NOMO-1 treated with DMSO at 0.1 percent for 48 hours (cell line): ENCODE measurements around the gene PSMD9.
"Not testable (repeated sequence)": the region's sequence is repeated elsewhere in the genome, so short reads cannot be mapped to it uniquely, and the experiment has no call there.

Experiments used
- DNase-seq: peaks from one replicate; lab custom pipeline; 2025; ENCODE audit not compliant: unreplicated experiment; lab: John Stamatoyannopoulos, UW

The PSMD9 gene

DNA sequence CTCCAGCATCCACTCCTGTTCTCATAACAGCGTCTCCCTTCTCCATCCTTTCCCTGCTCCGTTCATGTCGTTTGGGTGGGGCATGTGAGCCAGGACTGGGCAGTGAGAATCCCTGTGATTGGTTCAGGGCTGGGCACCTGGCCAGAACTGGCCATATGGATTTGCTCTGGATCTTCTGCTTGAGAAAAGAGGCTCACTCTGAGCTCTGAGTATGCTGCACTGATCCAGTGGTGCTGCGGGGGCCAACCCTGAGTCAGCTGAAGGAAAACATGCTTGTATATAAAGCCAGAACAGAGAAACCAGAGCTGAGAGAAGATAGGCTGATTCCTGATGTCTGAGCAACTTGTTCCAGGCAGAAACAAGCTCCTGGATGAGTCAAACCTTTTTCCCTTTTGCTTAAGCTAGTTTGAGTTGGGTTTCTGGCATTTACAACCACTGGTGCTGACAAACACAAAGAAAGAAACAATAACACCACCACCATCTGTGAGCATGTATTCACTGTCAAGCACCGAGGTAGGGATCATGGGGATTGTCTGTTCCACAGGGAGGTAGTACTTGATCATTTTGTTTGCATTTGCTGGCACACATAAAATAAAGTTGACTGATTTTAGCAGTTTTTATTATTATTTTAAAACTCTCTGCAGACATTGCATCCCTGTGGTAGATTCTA, 15.9 kb upstream of the PSMD9 start:
- DNase-seq = no peak

DNA sequence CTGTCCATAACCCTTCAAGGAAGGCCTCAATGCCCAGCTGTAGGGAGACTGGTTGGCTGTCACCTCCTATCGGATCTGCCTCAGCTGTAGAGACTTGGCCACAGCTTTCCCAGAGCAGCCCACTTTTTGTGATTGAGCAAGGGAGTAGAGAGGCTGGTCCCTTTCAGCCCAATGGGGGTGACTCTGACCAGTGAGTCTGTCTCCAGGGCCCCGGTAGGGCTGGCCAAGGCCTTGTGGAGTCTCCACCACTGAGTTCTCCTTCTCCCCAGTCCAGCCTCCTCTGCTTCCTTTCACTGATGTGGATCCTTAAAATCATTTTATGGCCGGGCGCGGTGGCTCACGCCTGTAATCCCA, 15.4 kb upstream of the PSMD9 start:
- no peak for DNase-seq

DNA sequence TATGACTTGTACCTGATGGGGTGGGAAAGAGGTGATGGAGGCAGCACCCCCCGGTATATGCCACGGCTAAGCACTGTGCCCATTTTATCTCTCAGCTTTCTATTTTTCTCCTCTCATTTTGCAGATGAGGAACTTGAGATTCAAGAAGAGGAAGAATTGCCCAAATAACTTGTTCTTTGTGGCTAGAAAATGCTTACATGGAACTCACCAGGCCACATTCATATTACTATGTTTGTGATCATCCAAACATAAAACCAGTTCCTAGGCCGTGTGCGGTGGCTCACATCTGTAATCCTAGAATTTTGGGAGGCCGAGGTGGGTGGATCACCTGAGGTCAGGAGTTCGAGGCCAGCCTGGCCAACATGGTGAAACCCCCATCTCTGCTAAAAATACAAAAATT, 14.5 kb upstream of the PSMD9 start:
- DNase-seq = peak; percentile 74

DNA sequence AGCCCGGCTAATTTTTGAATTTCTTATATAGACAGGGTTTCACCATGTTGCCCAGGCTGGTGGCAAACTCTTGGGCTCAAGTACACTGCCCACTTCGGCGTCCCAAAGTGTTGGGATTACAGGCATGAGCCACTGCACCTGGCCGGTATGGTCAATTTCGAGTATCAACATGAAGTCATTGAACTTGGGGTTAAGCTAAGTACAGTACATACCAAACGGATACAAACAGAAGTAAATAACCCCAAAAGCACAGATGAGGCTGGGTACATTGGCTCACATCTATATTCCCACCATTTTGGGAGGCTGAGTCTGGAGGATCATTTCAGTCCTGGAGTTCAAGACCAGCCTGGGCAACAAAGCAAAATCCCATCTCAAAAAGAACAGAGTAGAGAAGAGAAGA, 13.0 kb upstream of the PSMD9 start:
- no peak for DNase-seq

DNA sequence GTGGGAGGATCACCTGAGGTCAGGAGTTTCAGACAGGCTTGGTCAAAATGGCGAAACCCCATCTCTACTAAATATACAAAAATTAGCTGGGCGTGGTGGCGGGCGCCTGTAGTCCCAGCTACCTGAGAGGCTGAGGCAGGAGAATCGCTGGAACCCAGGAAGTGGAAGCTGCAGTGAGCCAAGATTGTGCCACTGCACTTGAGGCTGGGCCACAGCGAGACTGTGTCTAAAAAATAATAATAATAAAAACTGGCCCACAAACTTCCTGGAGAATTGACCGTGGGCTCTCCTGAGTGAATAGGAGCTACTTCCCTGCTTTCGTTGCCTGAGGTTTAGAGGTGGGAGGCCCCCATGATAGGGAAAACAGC, 12.5 kb upstream of the PSMD9 start:
- DNase-seq = not testable (repeated sequence)

DNA sequence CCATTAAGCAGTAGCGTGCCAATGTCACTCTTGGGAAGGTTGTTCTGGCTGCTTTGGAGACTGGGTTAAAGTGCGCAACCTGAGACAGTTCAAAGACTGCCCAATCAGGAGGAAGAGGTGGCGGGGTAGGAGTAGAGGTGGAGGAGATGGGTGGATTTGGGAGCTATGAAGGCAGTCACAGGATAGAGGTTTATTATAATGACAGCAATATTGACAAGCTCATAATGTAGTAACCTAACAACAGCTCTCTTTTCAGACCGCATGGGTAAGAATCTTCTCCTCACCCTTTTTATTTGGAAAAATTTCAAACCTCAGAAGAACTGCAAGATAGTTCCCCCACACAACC, 5.3 kb upstream of the PSMD9 start:
- no peak for DNase-seq

DNA sequence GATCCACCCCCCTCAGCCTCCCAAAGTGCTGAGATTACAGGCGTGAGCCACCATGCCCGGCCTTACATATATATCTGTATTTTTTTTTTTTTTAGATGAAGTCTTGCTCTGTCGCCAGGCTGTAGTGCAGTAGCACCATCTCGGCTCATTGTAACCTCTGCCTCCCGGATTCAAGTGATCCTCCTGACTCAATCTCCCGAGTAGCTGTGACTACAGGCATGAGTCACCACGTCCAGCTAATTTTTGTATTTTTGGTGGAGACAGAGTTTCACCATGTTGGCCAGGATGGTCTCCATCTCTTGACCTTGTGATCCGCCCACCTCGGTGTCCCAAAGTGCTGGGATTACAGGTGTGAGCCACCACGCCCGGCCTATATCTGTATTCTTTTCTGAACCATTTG, 3.5 kb upstream of the PSMD9 start:
- not testable (repeated sequence) for DNase-seq

DNA sequence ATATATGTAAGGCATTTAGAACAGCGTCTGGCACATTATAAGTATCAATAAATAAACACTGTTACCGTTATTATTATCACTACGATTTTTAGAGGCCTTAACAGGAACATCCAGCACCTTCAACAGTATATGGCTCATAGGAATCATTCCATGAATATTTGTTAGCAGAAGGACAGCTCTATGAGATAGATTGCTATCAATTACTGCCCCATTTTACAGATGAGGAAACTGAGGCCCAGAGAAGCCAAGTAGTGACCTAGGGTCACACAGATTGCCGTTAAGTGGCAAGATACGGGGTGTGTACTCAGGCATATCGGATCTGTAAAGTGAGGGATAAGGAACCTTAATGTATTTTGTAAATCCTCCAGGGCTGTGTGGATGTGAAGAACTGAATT, 510 bp upstream of the PSMD9 start:
- no peak for DNase-seq

DNA sequence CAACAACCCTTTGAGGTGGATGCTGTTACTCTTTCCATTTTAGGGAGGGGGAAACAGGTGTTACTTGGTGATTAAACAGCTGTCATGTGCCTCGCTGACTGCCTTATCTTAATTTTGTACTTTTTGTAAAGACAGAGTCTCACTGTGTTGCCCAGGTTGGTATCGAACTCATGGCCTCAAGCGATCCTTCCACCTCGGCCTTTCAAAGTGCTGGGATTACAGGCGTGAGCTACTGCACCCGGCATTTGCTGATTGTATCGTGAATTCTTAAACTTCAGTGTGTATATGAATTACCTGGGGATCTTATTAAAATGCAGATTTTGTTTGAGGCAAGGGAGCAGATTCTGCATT, 659 bp downstream of the PSMD9 start:
- DNase-seq = no peak

DNA sequence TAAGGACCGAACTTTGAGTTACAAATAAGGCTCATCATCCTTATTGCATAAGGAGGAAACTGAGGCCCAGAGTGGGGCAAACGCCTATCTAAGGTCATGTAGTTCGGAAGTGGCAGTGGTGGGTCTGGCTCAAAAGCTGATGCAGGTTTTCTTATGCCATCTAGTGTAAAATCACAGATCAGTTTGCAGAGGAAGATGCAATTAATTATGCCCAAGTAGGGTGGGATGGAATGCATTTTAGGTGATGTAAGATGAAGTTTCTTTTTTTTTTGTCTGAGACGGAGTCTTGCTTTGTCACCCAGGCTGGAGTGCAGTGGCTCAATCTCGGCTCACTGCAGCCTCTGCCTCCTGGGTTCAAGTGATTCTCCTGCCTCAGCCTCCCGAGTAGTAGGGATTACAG, 1.1 kb downstream of the PSMD9 start:
- peak; percentile 11 for DNase-seq

DNA sequence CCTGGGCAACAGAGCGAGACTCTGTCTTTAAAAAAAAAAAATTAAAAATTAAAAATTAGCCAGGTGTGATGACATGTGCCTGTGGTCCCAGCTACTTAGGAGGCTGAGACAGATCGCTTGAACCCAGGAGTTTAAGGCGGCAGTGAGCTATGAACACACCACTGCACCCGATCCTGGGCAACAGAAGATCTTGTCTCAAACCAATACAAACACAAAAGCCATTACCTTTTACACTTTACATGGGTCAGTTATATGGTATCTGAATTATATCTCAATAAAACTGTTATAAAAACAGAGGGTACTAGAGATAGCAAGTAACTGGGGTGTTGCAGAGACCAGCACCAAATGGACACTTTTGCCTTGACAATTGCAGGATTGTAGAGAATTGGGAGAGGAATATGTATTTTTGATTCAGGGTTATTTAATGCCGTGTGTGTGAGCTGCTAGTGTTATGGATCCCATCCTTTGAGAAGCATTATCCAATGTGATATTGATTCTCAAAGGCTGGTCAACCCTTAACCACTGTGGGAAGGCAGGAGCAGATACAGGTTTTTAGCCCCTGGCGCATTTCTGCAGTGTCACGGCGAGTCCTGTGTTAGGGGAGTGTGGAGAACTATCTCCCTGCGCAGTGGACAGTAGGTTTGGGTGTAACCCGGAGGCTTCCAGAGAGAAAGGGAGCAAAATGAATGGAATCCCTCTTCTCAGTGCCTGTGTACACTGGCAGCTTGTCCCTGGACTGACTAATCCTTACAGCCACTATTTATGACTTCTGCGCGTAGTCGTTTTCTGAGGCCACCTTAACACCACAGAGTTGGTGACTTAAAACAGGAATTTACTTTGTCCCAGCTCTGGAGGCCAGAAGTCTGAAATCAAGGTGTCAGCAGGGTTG, 4.3 kb downstream of the PSMD9 start:
- DNase-seq = no peak

DNA sequence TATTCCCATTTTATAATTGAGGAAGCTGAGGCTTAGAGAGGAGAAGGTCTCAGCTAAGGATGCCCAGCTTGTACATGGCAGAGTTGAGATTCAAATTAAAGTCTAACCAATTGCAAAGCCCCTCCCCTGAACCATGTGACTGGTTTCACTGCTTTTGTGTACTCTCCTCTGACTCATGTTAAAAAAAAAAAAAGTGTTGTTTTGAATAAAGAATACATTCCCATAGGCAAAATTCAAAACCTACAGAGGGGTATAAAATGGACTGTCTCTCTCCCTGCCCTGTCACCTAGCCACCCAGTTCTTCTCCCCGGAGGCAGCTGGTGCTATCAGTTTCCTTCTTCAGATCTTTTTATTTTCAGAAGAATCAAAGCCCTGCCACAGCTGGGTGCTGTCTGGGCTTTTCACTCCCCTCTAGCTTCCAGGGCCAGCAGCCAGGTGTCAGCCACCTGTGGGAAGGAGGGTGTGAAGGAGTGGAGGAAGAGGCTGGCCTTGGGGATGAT, 5.4 kb downstream of the PSMD9 start:
- no peak for DNase-seq

DNA sequence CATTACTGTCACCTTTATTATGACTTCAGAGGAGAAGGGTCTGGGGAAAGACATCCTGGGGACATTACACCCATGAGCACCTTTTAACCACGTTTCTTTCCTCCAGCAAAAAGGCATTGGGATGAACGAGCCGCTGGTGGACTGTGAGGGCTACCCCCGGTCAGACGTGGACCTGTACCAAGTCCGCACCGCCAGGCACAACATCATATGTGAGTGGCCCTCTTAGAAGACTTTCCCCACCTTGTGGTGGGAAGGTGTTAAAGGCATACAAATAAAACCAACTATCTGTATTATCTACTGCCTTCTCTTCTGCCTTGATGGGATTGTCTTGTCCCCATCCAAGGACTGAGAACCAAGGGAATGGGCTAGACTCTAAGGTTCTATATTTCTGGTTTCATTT, 6.0 kb downstream of the PSMD9 start:
- no peak for DNase-seq

DNA sequence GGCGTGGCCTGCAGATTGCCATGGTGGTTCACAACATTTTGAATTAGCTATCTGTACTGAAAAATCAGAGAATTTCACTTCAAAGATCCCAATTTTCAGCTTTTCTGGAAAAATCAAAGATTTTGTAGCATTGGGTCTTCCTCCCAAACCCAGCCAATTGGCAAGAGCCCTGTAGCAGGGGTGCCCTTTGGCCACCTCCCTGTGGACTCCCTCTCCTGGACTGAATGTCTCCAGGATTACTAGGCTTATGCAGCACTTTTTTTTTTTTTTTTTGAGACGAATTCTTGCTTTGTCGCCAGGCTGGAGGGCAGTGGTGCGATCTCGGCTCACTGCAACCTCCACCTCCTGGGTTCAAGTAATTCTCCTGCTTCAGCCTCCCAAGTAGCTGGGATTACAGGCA, 9.7 kb downstream of the PSMD9 start:
- DNase-seq = no peak

DNA sequence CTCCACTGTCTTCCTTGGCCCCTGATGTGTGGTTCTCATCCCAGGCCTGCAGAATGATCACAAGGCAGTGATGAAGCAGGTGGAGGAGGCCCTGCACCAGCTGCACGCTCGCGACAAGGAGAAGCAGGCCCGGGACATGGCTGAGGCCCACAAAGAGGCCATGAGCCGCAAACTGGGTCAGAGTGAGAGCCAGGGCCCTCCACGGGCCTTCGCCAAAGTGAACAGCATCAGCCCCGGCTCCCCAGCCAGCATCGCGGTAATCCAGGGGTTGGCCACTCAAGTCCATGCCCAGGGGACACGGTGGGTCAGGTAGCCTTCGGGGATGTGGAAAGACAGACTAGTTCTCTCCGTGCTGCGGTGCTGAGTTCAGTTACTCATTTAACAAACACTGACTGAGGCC, 11.0 kb downstream of the PSMD9 start:
- DNase-seq = no peak

DNA sequence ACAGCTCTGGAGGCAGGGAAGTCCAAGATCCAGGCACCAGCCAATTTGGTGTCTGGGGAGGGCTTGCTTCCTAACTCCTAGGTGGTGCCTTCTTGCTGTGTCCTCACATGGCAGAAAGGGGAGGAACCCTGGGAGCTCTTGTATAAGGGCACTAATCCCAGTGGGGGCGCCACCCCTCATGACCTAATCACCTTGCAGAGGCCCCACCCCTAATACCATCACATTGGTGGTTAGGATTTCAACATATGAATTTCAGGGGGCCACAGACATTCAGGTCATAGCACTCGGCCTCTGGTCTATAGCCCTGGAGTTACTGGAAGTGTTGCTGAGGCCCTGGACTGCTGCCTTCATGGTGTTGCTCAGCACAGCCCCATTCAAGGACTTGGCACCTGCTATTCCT, 14.6 kb downstream of the PSMD9 start:
- no peak for DNase-seq

DNA sequence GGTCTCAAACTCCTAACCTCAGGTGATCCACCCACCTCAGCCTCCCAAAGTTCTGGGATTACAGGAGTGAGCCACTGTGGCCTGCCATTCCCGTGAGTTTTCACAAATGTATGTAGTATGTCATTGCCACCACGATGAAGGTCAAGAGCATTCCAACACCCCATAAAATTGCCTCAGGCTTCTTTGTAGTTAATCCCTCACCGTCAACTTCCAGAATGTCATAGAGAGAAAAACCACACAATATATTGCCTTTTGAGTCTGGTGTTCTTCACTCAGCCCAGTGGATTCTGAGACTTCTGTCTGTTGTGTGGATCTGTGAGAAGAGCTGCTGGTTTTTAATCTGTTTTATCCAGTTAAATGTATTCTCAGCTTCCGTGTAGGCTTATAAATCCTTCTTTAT, 17.2 kb downstream of the PSMD9 start:
- no peak for DNase-seq

DNA sequence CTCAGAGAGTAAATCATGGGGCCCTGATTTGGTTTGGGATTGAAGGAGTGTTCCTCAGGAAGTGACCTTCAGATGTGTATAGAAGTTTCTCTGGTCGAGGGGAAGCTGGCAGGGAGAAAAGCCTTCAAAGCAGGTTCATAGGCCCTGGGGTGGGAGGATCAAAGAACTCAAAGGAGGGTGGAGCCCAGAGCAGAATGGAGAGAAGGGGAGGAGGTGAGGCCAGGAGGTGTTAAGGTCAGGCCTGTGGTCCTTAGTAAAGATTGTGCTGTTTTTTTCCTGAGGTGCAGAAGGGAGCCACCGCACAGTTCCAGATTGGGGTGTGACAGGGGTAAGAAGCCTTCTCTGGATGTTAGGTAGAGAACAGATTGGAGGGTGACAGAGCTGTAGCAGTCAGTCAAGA, 20.1 kb downstream of the PSMD9 start:
- DNase-seq = no peak

DNA sequence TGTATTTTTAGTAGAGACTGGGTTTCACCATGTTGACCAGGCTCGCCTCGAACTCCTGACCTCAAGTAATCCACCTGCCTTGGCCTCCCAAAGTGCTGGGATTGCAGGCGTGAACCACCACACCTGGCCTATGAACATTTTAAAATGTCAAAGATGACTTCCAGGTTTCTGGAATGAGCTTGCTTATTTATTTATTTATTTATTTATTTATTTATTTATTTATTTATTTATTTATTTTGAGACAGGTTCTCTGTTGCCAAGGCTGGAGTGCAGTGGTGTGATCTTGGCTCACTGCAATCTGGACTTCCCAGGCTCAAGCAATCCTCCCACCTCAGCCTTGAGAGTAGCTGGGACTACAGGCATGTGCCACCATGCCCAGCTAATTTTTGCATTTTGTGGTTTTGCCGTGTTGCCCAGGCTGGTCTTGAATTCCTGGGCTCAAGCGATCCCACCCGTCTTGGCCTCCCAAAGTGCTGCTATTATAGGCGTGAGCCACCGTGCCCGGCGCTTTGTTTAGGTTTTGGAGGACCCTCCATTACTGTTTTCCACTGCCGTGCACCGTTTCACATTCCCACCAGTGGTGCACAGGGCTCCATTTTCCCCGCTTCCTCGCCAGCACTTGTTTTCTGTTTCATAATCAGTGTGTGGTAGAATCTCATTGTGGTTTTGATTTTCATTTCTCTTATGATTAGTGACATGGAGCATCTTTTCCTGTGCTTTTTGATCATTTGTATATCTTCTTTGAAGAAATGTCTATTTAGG, 23.4 kb downstream of the PSMD9 start:
- no peak for DNase-seq

DNA sequence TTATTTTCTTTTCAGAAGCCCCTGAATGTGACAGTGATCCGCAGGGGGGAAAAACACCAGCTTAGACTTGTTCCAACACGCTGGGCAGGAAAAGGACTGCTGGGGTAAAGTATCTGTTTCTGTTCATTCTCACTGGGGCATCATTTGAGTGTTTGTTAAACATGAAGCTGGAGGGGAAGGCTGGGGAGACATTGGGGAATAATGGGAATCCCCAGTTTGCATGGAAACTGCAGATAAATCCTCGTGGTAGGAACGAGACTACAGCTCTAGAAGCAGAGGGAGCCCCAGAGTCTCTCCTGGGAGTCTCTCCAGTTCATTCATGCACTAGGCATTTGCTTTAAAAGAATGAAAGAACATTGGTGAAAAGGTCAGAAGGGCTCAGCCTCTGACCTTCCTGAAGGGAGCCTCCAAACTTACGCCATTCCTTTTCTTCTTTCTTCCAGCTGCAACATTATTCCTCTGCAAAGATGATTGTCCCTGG, 27.3 kb downstream of the PSMD9 start:
- no peak for DNase-seq

DNA sequence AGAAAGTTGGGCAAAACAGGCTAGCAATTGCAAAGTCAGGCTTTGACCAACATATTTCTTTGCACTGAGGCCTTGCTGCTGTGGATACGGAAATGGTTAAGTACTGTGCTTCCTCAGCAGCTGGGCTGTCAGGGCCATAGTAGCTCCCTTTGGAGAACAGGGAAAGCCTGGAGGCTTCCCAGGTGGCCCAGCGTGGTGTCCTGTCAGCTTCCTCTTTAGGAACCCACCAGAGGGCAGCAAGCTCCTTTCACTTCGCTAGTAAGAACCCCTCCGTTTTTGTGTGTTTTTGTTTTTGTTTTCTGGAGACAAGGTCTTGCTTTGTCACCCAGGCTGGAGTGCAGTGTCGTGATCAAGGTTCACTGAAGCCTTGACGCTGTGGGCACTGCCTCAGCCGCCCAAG, 28.1 kb downstream of the PSMD9 start:
- peak; percentile 25 for DNase-seq
